Breast epithelium (tissue), 4 donors: ENCODE results near the gene PRKAG1. TPM values are rescaled to one million over a fixed set of nuclear protein-coding genes. Genes with fewer than 3 reads are reported as not detected.

Experiments used
- DNase-seq, 2 donors: peaks; one replicate each; pipeline ENCODE4 v3.0.0-alpha.2; 2019; ENCODE audit warnings: low spot score in 2 of 2
- H3K27ac ChIP-seq, 2 donors: fragments of 200-600 bp; sonication (generic) in 1 of 2; one replicate each; pipeline ENCODE4 v1.5.1; 2016 to 2019; ENCODE audit warnings: mild to moderate bottlenecking in 1 of 2
- H3K27me3 ChIP-seq, 2 donors: fragments of 200-600 bp; sonication (generic) in 1 of 2; one replicate each; pipeline versions ENCODE4 v1.5.1 to v1.6.0; 2017 to 2019; ENCODE audit warnings: control low read depth in 1 of 2, mild to moderate bottlenecking in 1 of 2
- H3K36me3 ChIP-seq: fragments of 200-600 bp; one replicate; pipeline ENCODE4 v1.5.1; 2019
- H3K4me1 ChIP-seq, 2 donors: fragments of 200-600 bp; sonication (generic); one replicate each; pipeline ENCODE4 v1.5.1; 2016 to 2019; ENCODE audit warnings: control low read depth in 1 of 2
- H3K4me3 ChIP-seq, 3 donors: fragments of 200-600 bp; sonication (generic); 1 replicate in 2 of 3; 2 replicates in 1 of 3; pipeline ENCODE4 v1.5.1; 2016 to 2019; ENCODE audit warnings: mild to moderate bottlenecking in 3 of 3, moderate library complexity in 2 of 3
- H3K9me3 ChIP-seq, 2 donors: fragments of 200-600 bp; sonication (generic) in 1 of 2; one replicate each; pipeline ENCODE4 v1.5.1; 2016 to 2019; ENCODE audit warnings: control low read depth in 1 of 2
- CTCF ChIP-seq, 3 donors: fragments of 450-650 bp; IDR thresholded peaks; one replicate each; pipeline ENCODE4 v1.5.1; 2016 to 2017; ENCODE audit warnings: antibody characterized with exemption in 3 of 3, mild to moderate bottlenecking in 3 of 3, moderate library complexity in 3 of 3
- POLR2A ChIP-seq: fragments of 450-650 bp; IDR thresholded peaks from one replicate; pipeline ENCODE4 v1.6.1; 2016; ENCODE audit warnings: antibody characterized with exemption, mild to moderate bottlenecking, moderate library complexity
- POLR2AphosphoS5 ChIP-seq, 3 donors: sonication (generic); formaldehyde crosslinking; IDR thresholded peaks; one replicate each; pipeline ENCODE4 v1.6.1; 2017; ENCODE audit warnings: antibody characterized with exemption in 3 of 3
- intact Hi-C: fragments of 100-400 bp; cut with DNase I; formaldehyde crosslinking; loops from one replicate; pipeline ENCODE4 v1.15.1; 2023; ENCODE audit warnings: low total_unique reads
- total RNA-seq, 3 donors: library from RNA; depleted of rRNA; stranded (reverse); fragments of >200 nt; gene quantifications; one replicate each; pipeline ENCODE4 v1.1.0, GENCODE V29; 2016

Gene PRKAG1
- total RNA-seq, 3 donors from 2014 or later = 50.5 to 84.3 (median 54.0) TPM

GRCh38 chr12:48972952-48973483 is 45.6 kb downstream of the PRKAG1 start:
- TF ChIP-seq POLR2A = no peak
- no peak for TF ChIP-seq POLR2AphosphoS5 (IDR thresholded peaks at IDR 0.05)
- TF ChIP-seq CTCF (IDR thresholded peaks at IDR 0.05) = no peak
- no peak for DNase-seq
- no peak overlapping the region for H3K4me3 ChIP-seq
- H3K9me3 ChIP-seq = no peaks in the 10 kb centered on the region
- peaks cover 5 to 9% of the 10 kb centered on the region in 2 donors for H3K4me1 ChIP-seq
- no peak overlapping the region for H3K27ac ChIP-seq
- peaks cover 12 to 69% of the 10 kb centered on the region in 2 donors for H3K27me3 ChIP-seq
- H3K36me3 ChIP-seq = no peaks in the 10 kb centered on the region
- intact Hi-C loops = no loop called here

GRCh38 chr12:48972213-48972951 is 46.2 kb downstream of the PRKAG1 start:
- intact Hi-C loops = no loop called here
- Histone ChIP-seq H3K27ac (no peak overlapping the region), H3K4me1 (peaks cover 5 to 8% of the 10 kb centered on the region in 2 donors), H3K4me3 (no peak overlapping the region), H3K36me3 (no peaks in the 10 kb centered on the region), H3K27me3 (peaks cover 12 to 62% of the 10 kb centered on the region in 2 donors), H3K9me3 (no peaks in the 10 kb centered on the region)
- TF ChIP-seq CTCF (IDR thresholded peaks at IDR 0.05) (no peak), POLR2AphosphoS5 (IDR thresholded peaks at IDR 0.05) (no peak), POLR2A (no peak)
- no peak for DNase-seq

GRCh38 chr12:48970702-48971334 is 47.8 kb downstream of the PRKAG1 start:
- Histone ChIP-seq H3K9me3 (no peaks in the 10 kb centered on the region), H3K4me3 (peak overlapping the region in 2 of 3 donors; percentile 25 to 65), H3K4me1 (peaks cover 5 to 8% of the 10 kb centered on the region in 2 donors), H3K27me3 (peaks cover 12 to 56% of the 10 kb centered on the region in 2 donors), H3K36me3 (no peaks in the 10 kb centered on the region), H3K27ac (no peak overlapping the region)
- no peak for DNase-seq
- TF ChIP-seq CTCF (IDR thresholded peaks at IDR 0.05) = no peak
- TF ChIP-seq POLR2AphosphoS5 (IDR thresholded peaks at IDR 0.05) = no peak
- no peak for TF ChIP-seq POLR2A
- intact Hi-C loops = no loop called here

GRCh38 chr12:48969833-48970701 is 48.5 kb downstream of the PRKAG1 start:
- intact Hi-C loops = no loop called here
- Histone ChIP-seq H3K36me3 (no peaks in the 10 kb centered on the region), H3K4me3 (peak overlapping the region in 2 of 3 donors; percentile 27 to 58), H3K27me3 (peaks cover 12 to 56% of the 10 kb centered on the region in 2 donors), H3K4me1 (peaks cover 5 to 8% of the 10 kb centered on the region in 2 donors), H3K27ac (no peak overlapping the region), H3K9me3 (no peaks in the 10 kb centered on the region)
- DNase-seq = no peak
- TF ChIP-seq POLR2A = no peak
- no peak for TF ChIP-seq POLR2AphosphoS5 (IDR thresholded peaks at IDR 0.05)
- TF ChIP-seq CTCF (IDR thresholded peaks at IDR 0.05) = no peak
